NCI-H748 (cell line): ENCODE data around the gene CADPS.
A peak's percentile ranks its signal among the peaks of the same experiment; 100 is the strongest.

Source experiments
- DNase-seq: peaks from one replicate; lab custom pipeline; 2025; ENCODE audit not compliant: unreplicated experiment; lab: John Stamatoyannopoulos, UW

The CADPS gene

DNA sequence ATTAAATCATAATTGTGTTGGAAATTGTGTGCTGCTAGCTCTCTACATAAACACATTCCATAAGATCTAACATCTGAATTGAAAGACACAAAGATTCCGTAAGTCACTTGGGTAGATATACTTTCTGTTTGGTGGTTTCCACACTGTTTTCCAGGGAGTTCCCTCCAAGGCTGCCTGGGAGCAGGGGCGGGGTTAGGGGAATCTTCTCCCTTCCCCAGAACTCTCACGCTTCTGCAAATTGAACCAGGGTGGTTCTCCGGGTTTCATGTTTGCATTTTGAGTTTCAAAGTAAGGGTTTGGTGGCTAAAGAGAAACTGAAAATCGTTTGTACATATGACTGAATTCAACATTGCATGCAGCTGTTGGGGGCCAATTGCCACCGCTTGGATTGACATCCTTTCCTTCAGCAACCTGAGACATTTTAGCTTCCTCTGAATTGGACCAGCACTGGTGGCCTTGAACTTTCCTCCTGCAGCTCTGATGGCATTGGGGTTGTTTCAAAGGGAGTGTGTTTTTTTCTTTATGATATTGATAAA lies 309.1 kb downstream of the CADPS start:
- no peak for DNase-seq

DNA sequence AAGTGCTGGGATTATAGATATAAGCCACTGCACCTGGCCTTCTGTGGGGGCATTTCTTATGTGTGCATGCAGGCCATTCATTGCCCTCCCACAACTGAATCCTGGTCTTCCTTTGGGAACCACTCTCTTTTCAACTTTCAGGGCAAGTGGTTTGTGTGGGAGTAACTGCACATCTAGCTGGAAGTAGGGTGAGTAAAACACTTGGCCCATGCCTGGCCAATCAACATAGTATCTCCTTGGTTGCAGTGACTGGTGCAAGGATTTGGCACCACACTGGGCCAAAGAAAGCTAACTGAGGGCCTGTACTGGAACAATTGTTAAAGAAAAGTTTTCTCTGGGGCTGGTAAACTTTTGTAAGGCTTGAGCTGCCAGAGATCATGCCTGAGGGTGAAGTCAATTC lies 312.6 kb downstream of the CADPS start:
- DNase-seq, result no peak

DNA sequence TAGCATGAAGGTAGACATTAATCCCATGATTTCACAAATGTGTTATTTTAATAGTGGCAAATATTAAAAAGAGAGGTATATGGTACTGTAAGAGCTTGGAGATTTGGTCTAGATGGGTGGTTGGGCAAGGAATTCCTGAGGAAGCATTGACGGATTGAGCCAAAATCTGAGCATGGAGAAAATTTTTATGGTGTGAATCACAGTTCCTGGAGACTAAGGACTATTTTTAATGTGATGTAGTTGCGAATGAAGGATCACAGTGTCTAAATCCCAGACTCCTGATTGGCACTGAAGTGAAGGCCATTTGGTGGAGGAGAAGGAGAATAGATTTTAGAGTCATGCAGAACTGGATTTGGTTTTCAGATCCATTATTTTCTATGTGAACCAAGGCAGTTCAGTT lies 313.2 kb downstream of the CADPS start:
- DNase-seq, result no peak

DNA sequence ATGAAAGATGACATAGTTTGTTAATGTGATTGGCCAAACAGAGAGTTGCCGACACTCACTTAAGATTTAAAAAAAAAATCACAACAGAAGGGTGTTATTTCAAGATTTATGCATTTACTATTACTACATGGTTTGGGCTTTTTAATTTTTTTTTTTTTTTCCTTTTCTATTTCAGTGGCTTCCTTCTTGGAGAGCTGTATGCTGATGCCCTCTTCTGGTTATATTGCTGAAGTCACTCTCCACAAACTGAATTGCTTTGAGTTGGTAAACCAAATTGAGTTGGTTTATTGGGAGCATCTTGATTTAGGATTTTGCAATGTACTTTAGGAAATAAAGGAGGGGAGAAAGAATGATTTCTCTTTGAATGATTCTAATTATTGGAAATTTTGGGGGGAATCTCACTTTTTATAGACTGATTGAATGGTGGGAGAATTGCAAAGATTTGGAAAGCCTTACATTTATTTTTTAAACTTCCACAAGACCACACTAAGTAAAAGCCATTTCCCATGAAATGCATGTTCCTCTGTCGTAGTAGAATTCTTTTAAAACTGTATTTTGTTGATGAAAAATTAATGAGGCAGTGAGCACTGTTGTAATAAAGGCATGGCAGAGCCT lies 315.3 kb downstream of the CADPS start:
- DNase-seq, result no peak

DNA sequence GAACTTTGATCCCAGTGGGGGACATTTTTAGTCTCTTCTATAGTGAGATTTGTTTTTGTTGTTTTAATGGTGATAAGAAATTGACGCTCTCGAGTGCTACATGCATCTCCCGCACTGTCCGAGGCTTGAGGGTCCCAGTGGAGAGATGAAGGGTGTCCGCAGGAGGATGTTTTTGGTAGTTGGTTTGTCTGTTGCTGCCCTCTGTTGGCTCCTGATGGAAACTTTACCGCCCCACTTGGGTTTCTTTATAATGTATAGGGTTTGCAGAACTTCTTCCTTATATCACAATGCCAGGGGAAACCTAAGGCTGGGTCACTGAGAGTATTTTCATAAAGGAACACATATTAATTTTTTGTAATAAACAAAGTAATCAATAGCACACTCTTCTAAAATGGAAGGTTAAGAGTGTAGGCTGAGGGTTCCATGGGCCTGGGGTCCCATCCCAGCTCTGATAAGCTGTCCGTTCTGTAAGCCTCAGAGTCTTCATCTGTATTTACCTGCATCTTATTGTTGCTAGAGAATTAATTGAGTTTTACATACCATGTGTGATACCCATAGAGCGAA lies 316.6 kb downstream of the CADPS start:
- DNase-seq, result peak; percentile 2

DNA sequence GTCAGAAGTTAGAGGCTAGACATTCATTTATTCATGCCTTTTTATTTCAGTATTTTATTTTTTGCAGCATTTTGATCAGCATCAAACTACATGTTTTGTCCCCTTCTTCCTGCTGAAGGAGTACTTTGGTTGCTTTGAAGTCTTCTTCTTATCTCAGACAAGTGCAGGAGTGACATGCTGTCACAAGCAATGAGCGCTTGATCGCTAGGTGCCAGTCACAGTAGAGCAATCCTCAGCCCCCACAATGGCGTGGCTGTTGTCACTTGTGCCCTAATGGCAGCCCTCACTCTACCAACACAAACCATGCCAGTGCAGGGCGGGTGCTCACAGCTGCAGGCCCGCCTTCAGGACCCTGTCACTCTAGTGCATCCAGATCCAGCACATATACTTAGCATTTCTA lies 317.2 kb downstream of the CADPS start:
- DNase-seq, result no peak

DNA sequence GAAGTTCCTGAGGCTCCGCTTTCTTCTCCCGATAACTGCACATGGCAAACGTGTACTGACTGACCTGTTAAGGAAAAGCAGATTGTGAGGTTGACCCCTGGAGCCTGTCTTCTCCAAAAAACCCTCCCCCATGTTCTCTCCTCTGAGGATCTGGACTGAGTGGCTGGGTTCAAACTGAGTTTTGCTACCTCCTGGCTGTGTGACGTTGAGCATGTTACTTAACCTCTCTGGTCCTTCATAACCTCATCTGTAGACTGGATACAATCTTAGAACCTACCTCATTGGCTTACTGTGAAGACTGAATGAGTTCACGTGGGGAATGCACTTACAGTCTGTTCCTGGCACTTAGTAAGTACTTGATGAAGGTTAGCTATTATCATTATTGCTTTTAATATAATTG lies 317.8 kb downstream of the CADPS start:
- no peak for DNase-seq

DNA sequence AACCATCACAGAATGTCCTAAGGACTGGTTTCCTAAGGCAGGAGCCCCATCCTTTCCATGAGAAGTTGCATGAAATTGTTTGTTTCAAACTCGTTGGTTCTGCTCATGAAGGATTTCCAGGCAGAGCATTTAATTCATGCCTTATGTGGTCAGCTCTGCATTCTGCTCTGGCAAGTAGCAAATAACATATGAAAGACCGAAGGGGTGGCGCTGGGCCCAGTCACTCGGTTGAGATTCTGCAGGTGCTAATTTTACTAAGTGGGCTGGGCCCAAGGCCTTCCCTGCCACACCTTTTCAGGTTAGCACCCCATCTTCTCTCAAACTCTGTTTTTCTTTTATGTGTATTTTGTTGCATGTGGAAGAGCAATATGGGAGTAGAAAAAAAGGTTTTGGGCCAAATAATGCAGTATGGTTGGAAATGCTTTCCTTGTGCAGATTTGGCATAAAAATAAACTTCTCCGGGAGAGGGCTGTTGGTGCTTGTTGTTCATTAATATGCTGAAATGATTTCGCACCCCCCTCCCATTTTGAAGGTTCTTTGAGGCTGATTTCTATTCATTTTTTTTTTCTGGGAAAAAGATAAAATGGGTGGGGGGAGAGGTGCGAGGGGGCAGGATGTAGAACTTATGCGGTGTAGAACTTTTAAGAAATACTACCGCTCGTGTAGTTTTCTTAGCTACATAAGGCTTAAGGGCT lies 318.9 kb downstream of the CADPS start:
- no peak for DNase-seq

DNA sequence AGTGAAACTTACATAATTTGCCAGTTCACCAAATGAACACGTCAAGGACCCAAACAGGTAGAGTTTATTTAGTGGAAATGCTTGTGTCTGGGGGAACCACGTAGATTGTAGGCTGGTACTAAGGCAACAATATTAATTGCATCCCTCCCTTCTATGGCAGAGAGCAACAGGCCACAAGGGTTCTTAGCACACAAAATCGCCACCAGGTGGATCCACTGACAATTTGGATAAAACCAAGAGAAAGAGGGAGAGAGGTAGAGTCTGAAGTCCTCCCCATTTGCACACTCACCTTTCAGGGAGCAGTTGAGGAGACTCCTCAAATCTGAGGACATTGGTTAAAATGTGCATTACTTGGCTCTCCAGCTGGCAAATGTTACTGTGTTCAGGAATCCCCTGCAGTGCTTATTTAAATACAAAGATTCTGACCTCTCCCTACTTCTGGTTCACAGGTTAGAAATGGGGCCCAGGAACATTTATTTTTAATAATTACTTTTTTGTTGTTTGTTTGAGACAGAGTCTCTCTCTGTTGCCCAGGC lies 320.9 kb downstream of the CADPS start:
- peak; percentile 6 for DNase-seq

DNA sequence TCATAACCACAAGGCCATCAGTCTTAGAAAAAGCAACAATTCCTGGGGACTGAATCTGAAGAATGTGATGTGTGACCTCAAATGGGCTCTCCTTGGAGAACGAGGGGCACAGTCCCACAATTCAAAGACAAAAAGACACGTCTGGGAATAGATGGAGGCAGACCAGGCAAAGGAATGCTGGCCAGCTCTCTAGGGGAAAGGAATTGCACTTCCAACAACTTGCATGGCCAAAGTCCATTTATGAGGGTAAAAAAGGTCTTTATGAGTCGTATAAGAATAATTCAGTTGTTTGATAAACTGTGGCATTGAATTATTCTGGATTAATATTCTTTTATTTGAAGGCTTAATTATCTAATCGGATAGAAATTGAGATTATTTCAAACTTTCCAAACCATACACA lies 321.4 kb downstream of the CADPS start:
- no peak for DNase-seq

DNA sequence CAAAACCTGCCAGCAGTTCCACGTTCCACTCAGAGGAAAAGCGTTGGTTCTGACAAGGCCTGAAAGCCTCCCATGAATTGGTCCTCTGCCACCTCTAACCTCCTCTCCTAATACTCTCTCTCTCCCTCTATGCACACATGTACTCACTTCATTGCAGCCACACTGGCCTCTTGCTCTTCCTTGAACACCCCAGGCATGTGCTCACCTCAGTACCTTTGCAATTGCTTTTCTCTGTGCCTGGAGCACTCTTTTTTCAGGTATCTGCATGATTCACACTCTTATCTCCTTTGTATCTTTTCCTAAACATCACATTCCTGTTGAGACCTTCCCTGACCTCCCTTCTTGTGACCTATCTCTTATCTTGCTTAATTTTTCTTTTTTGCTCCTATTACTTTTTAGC lies 323.7 kb downstream of the CADPS start:
- DNase-seq, result no peak

DNA sequence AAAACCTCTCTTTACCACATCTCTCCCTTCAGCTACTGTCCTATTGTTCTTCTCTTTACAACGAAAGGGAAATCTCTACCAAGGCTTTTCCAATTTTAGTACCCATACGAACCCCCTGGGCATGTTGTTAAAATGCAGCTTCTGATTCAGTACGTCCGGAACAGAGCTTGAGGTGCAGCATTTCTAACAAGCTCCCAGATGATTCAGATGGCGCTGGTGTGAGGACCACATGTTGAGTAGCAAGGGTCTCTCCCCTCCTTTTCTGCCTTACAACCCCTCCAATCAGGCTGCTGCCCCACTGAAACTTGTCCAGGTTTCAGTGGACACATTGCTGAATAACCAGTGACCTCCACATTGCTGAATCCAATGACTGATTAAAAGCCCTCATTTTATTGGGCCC lies 324.8 kb downstream of the CADPS start:
- no peak for DNase-seq

DNA sequence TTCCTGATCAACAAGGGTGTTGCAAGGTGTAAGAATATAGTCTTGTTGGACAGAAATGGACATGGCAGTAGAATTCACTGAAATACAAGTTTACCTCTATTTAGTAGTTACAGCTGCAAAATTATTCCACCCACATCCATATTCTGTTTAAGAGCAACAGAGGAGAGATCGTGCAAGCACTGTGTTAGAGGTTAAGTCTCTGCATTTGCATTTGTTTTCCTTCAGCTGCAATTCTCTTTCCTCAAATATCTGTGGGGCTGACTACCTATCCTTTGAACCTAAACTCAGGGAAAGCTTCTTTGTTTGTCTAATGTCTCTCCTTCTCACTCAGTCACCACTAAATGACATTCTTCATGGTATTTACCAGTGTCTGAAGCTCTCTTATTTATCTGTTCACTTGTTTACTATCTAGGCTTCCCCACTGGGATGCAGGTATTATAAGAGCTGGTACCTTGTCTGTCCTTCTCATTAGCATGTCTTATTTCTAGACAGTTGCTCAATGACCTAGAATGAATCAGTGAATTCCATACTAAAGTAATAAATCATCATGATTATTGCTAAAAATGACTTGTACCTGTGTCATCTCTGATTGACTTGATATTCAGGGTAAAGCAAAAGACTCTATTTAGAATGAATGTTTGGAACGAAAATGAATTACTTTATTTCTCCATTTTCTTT lies 326.5 kb downstream of the CADPS start:
- DNase-seq, result no peak

DNA sequence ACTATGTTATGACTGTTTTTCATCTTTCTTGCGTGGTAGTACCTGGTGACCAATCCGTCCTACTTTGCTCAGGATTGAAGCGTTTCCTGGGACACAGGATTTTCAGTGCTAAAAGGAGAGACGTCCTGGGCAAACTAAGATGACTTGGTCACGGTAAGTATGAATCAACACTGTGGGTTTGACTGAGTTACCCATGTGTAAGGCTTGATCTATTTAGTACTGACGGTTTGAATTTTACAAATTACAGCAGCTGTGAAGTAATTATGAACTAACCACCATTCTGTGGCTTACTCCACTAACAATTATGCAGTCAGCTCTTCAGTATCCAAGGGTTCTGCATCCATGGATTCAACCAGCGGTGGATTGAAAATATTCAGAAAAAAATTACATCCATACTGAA lies 328.9 kb downstream of the CADPS start:
- DNase-seq, result no peak

DNA sequence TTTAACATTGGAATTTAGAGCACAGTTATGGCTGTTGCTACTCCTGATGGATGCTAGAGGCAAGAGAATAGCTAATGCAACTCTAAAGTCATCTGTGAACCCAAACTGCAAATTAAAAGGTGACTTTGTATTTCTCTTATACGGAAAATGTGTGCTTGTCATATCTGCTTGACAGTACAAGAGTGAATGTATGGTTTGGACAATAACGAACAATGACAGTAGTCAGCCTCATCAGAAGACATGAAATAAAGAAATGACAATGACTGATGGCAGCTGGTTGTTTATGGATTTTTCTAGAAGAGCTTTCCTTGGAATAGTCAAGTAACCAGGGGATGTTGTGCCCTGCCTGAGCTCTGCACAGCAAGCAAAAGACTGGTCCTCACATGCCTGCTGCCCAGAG lies 333.0 kb downstream of the CADPS start:
- DNase-seq, result no peak

DNA sequence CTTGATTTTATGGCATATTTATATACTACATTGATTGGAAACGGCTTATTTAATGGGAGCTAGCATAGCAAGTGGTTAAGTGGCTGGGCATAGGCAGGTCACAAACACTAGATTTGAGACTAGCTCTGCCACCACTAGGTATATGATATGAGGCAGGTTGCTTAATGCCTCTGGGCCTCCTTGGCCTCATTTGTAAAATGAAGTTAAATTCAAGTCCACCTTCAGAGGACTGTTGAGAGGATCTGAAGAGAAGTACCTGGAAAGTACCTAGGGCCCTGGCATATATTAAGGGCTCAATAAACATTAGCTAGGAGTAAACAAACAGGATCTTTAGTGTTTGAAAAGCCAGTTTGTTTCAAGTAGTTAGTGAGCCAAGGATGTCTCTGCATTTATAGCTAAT lies 335.5 kb downstream of the CADPS start:
- DNase-seq, result no peak

DNA sequence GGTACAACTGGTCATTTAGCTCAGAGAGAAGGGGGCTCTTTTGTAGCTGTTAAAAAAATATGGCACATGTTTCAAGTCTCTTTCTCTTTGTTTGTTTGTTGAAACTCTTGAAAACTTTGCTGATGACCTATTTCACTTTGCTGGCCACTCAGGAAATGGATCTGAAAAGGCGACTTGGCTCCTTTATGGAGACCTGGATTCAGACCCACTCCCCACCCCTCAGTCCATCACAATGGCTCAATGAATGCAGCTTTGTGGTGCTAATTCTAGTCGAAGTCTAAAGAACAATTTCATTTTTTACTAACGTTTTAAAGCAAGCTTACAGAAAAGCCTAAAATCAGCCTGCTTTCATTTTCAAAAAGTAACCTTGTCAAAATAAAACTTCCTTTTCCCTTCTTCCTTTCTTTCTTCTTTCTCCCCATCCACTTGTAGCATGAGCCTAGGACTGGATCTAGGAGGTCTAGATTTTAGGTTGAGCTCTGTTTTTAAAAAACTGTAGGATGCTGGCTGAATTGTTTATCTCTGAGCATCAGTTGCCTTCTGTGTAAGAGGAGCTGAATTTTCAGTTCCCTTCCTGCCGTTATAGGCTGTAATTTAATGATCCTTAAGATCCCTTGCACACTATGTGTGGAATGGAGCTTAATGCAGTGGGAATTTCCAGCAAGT lies 336.4 kb downstream of the CADPS start:
- no peak for DNase-seq

DNA sequence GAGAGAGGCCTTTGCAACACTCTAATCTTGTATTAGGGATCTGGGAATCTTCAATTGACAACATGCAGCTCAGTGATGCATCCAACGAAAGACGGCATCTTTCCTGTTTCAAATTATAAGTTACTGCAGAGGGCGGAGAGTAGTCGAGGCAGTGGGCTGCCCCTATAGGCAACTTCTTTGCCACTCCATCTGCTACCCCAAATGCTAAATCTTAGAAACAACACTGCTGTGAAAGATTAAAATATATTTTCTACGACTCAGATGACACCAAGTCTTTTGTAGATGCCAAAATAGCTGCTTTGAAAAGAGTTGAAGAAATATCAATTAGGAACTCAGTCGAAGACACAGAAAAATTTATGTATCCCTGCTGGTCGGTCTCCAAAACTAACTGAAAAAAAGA lies 340.9 kb downstream of the CADPS start:
- no peak for DNase-seq

DNA sequence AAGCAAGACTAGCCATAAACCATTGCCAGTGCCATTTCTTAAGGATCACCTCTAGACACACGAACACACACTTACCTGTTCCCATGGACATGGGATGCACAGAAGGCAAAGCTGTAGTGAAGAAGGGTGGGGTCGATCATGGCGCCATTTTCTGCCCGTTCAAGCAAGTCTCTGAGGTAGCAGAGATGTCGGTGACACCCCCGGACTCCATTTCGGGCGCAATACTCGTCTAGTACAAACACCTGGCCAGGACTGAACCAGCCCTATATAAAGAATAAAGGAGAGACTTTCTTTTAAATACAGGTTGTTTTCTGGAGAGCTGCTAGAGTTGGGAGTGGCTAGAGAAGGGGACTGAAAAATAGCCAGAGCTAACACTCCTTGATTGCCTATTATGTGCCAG lies 342.4 kb downstream of the CADPS start:
- no peak for DNase-seq

DNA sequence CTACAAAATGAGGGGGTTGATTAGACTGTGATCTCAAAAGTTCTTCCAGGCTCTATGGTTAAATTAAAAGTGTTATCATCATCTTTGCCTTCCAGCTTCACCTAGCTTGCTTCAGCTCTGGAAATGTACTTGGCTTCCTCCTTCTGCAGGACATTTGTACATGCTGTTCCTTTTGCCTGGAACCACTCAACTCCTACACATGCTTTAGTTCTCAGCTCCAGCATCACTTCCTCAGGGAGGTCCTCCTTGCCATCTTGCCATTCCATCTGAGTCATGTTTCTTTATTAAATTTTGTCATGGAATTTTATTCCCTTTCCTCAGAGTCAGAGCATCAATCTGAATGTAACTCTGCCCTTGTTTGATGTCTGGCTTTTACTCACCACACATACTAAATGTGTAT lies 343.2 kb downstream of the CADPS start:
- DNase-seq, result no peak

DNA sequence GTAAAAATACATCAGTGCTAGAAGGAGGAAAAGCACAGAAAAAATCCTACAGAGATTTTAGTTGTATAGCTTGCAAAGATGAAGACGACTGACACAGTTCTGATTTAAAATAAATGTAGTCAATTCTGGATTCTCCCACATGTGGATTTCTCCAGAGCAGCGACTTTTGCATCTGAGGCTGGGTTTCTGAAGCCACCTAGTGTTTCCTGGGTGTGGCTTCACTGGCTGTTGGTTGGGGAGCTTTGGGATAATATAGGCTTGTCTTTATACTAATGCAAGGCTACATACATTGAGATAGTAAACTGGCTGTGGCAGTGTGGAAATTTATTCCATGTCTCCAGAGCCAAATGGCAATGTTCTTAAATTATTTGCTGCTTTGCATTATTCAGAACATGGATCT lies 343.7 kb downstream of the CADPS start:
- DNase-seq, result no peak
